Epithelial cell of proximal tubule (primary cell): ENCODE data around the gene FYN. TPM values are rescaled to one million over a fixed set of nuclear protein-coding genes. Genes with fewer than 3 reads are reported as not detected.

Experiments
- DNase-seq: peaks from one replicate; pipeline ENCODE4 v3.0.0-alpha.2; 2011; ENCODE audit warnings: low read depth
- H3K4me3 ChIP-seq: 2 replicates; pipeline ENCODE4 v1.5.1; 2011; ENCODE audit warnings: low read depth, mild to moderate bottlenecking, low read length
- total RNA-seq: library from RNA; depleted of rRNA; stranded (reverse); fragments of >200 nt; gene quantifications from 2 replicates; pipeline ENCODE4 v1.2.3, GENCODE V29; 2015
- TF ChIP-seq, protein P1 (sequence below): conservative IDR thresholded peaks from 2 replicates; pipeline ENCODE4 v1.5.1; 2012; ENCODE audit warnings: low read depth, mild to moderate bottlenecking, low read length

Gene FYN
- total RNA-seq, 1 donor from 2014 or later, result 55.4 TPM

DNA sequence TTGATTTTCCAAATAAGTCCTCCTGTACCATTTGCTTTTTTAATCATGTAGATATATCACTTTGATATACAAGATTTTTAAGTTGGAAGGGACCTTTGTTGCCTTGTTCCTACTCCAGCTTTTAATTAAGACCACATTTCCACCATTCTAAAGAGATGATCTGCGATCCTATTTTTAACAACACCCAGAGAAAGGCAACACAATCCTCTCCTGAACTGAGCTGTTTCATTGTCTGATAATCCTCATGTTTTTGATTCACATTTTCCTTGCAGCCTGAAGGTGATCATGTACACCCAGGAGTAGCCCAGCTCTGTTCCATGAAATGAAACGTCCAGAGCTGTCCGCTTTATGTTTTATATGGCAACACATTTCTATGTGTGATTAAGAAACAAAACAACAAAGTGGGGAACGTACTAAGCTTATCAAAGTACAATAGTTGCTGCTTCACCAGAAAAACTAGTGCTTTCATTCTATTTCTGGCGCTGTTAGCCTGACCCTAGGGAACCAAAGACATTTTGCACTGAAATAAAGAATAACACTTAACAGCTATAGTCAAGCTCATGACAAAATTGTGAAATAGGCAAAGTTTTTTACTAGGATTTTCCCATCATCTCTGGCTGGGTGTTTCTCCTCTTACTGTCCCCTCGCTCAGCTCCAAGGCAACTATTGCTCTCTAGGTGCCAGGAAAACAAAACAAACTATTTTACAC, 245.0 kb downstream of the FYN start:
- no peak for DNase-seq
- no peak overlapping the region for H3K4me3 ChIP-seq
- TF ChIP-seq, protein P1, sequence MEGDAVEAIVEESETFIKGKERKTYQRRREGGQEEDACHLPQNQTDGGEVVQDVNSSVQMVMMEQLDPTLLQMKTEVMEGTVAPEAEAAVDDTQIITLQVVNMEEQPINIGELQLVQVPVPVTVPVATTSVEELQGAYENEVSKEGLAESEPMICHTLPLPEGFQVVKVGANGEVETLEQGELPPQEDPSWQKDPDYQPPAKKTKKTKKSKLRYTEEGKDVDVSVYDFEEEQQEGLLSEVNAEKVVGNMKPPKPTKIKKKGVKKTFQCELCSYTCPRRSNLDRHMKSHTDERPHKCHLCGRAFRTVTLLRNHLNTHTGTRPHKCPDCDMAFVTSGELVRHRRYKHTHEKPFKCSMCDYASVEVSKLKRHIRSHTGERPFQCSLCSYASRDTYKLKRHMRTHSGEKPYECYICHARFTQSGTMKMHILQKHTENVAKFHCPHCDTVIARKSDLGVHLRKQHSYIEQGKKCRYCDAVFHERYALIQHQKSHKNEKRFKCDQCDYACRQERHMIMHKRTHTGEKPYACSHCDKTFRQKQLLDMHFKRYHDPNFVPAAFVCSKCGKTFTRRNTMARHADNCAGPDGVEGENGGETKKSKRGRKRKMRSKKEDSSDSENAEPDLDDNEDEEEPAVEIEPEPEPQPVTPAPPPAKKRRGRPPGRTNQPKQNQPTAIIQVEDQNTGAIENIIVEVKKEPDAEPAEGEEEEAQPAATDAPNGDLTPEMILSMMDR, result no peak

GRCh38 chr6:111626441-111626840, 246.8 kb downstream of the FYN start:
- DNase-seq, result no peak
- no peak overlapping the region for H3K4me3 ChIP-seq
- TF ChIP-seq, protein P1, result no peak

DNA sequence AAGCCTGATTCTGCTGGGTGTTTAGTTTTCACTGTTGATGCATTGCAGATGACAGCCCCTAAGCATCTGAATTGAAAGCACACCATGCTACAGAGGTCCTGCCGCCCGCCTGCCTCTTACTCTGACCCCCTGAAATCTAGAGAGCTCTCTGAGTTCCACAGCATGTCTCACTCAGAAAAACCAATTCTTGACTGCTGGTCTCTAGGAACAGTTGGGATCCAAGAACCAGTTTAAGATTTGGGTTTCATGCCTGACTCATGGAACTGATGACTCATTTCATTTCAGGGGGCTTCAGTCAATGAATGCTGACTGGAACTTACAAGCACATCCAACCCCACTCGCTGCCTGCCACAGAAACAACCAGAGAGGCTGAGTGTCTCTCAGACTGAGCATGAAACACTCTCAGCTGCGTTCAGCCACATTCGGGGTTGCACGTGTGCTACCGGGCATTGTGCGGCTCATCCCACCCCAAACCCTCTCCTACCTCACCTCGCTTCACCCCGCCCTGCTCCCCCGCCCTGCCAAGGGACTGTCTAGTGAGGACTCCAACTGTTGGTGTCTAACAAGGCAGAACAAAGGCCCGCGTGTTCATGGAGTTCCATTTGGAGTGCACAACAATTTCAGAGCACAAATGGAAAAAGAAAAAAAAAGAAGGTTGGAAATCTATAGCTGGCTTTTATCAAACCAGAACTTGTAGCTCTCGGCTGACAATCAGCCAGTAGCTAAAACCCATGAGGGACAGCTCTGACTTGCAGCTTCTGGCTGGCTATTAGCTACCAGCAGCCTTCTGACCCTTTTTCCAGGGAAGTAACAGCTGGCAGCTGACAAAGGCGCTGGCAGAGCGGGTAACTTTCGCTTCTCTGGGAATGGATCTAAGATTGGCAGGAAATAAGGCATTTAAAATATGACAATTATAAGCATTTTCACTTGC, 247.5 kb downstream of the FYN start:
- TF ChIP-seq, protein P1, result no peak
- H3K4me3 ChIP-seq, result no peak overlapping the region
- DNase-seq, result no peak

GRCh38 chr6:111625099-111625416, 248.2 kb downstream of the FYN start:
- H3K4me3 ChIP-seq, result no peak overlapping the region
- no peak for DNase-seq
- TF ChIP-seq, protein P1, result no peak

DNA sequence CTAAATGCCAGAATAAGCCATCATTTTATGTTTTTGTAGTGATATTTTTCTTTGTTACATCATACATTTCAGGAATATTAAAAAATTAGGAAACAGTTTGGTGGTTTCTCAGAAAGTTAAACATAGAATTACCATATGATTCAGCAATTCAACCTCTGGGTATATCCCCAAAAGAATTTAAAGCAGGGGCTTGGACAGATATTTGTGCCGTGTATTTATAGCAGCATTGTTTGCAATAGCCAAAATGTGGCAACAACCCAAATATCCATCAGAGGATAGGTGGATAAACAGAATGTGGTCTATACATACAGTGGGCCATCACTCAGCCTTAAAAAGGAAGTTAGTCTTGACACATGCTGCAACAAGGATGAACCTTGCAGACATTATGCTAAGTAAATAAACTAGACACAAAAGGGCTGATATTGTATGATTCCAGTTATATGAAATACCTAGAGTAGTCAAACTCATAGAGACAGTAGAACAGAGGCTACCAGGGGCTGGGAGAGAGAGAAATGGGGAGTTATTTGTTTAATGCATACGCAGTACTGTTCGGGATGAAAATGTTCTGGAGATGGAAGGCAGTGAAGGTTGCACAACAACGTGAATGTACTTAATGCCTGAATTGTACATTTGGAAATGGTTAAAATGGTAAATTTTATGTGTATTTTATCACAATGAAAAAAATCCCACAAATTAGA, 248.7 kb downstream of the FYN start:
- TF ChIP-seq, protein P1, result no peak
- H3K4me3 ChIP-seq, result no peak overlapping the region
- no peak for DNase-seq

- TF ChIP-seq, protein P1, result no peak
- no peak for DNase-seq
- no peak overlapping the region for H3K4me3 ChIP-seq
These were observed 250.1 kb downstream of the FYN start for GRCh38 chr6:111623046-111623718.
